HUES6 (cell line): Measurements from ENCODE around the gene HOXA3.

Experiments used
- H3K27ac ChIP-seq: 2 replicates; pipeline ENCODE4 v1.7.0; 2013; ENCODE audit warnings: low read depth, mild to moderate bottlenecking, low read length, inconsistent platforms
- H3K27me3 ChIP-seq: 2 replicates; pipeline ENCODE4 v1.6.1; 2013; ENCODE audit warnings: low read length; ENCODE audit not compliant: control insufficient read depth, insufficient read depth
- H3K36me3 ChIP-seq: 2 replicates; pipeline ENCODE4 v1.6.1; 2013; ENCODE audit warnings: low read length; ENCODE audit not compliant: control insufficient read depth, insufficient read depth
- H3K4me1 ChIP-seq: 2 replicates; pipeline ENCODE4 v1.6.1; 2013; ENCODE audit warnings: low read length; ENCODE audit not compliant: control insufficient read depth, insufficient read depth
- H3K4me3 ChIP-seq: 2 replicates; pipeline ENCODE4 v1.5.1; 2013; ENCODE audit warnings: low read depth, low read length
- H3K9ac ChIP-seq: one replicate; pipeline ENCODE4 v1.6.1; 2013; ENCODE audit warnings: mild to moderate bottlenecking, low read length
- H3K9me3 ChIP-seq: 2 replicates; pipeline ENCODE4 v1.6.1; 2013; ENCODE audit warnings: low read depth, low read length; ENCODE audit not compliant: control insufficient read depth, insufficient read depth

The HOXA3 gene

GRCh38 chr7:27117887-27118491 lies 34.4 kb downstream of the HOXA3 start:
- H3K27me3 ChIP-seq = peaks cover 98% of the 10 kb centered on the region
- H3K36me3 ChIP-seq = no peaks in the 10 kb centered on the region
- H3K4me3 ChIP-seq = peak overlapping the region; percentile 47; the same call in 1 of the 2 replicates
- H3K27ac ChIP-seq = no peak overlapping the region
- H3K4me1 ChIP-seq = peaks cover 25% of the 10 kb centered on the region; the same call in 1 of the 2 replicates
- peak overlapping the region; percentile 47 for H3K9ac ChIP-seq
- H3K9me3 ChIP-seq = no peaks in the 10 kb centered on the region

- peak overlapping the region; percentile 56 for H3K9ac ChIP-seq
- H3K4me1 ChIP-seq = peaks cover 20% of the 10 kb centered on the region; the same call in 1 of the 2 replicates
- H3K9me3 ChIP-seq = no peaks in the 10 kb centered on the region
- peak overlapping the region; percentile 47; the same call in 1 of the 2 replicates for H3K4me3 ChIP-seq
- no peak overlapping the region for H3K27ac ChIP-seq
- H3K36me3 ChIP-seq = no peaks in the 10 kb centered on the region
- peaks cover 98% of the 10 kb centered on the region for H3K27me3 ChIP-seq
Observed at GRCh38 chr7:27116962-27117886, 35.2 kb downstream of the HOXA3 start.

GRCh38 chr7:27116031-27116961 lies 36.1 kb downstream of the HOXA3 start:
- H3K27me3 ChIP-seq = peaks cover 98% of the 10 kb centered on the region

GRCh38 chr7:27115221-27116026 lies 37.0 kb downstream of the HOXA3 start:
- H3K9me3 ChIP-seq = no peaks in the 10 kb centered on the region
- H3K4me3 ChIP-seq = peak overlapping the region; percentile 47
- peaks cover 19% of the 10 kb centered on the region; the same call in 1 of the 2 replicates for H3K4me1 ChIP-seq
- H3K27ac ChIP-seq = no peak overlapping the region
- H3K36me3 ChIP-seq = no peaks in the 10 kb centered on the region
- peaks cover 98% of the 10 kb centered on the region for H3K27me3 ChIP-seq
- H3K9ac ChIP-seq = peak overlapping the region; percentile 79

More at GRCh38 chr7:27116031-27116961, 36.1 kb downstream of the HOXA3 start:
- Histone ChIP-seq H3K36me3 (no peaks in the 10 kb centered on the region), H3K9me3 (no peaks in the 10 kb centered on the region), H3K4me3 (peak overlapping the region; percentile 47; the same call in 1 of the 2 replicates), H3K27ac (no peak overlapping the region), H3K4me1 (peaks cover 18% of the 10 kb centered on the region; the same call in 1 of the 2 replicates), H3K9ac (peak overlapping the region; percentile 79)

- no peak overlapping the region for H3K27ac ChIP-seq
- H3K36me3 ChIP-seq = no peaks in the 10 kb centered on the region
- no peaks in the 10 kb centered on the region for H3K9me3 ChIP-seq
- H3K9ac ChIP-seq = no peak overlapping the region
- H3K4me3 ChIP-seq = peak overlapping the region; percentile 24; the same call in 1 of the 2 replicates
- H3K4me1 ChIP-seq = peaks cover 21% of the 10 kb centered on the region; the same call in 1 of the 2 replicates
- peaks cover 98% of the 10 kb centered on the region for H3K27me3 ChIP-seq
Observed at GRCh38 chr7:27114881-27115220, 37.5 kb downstream of the HOXA3 start.

- no peaks in the 10 kb centered on the region for H3K36me3 ChIP-seq
- peaks cover 98% of the 10 kb centered on the region for H3K27me3 ChIP-seq
- peak overlapping the region; percentile 29; the same call in 1 of the 2 replicates for H3K4me3 ChIP-seq
- H3K27ac ChIP-seq = no peak overlapping the region
- no peaks in the 10 kb centered on the region for H3K9me3 ChIP-seq
- H3K9ac ChIP-seq = peak overlapping the region; percentile 21
- H3K4me1 ChIP-seq = peaks cover 21% of the 10 kb centered on the region; the same call in 1 of the 2 replicates
Observed at GRCh38 chr7:27113991-27114769, 38.2 kb downstream of the HOXA3 start.

GRCh38 chr7:27112955-27113949 lies 39.1 kb downstream of the HOXA3 start:
- peaks cover 21% of the 10 kb centered on the region; the same call in 1 of the 2 replicates for H3K4me1 ChIP-seq
- H3K27me3 ChIP-seq = peaks cover 98% of the 10 kb centered on the region
- H3K9ac ChIP-seq = peak overlapping the region; percentile 43
- no peaks in the 10 kb centered on the region for H3K9me3 ChIP-seq
- H3K36me3 ChIP-seq = no peaks in the 10 kb centered on the region
- no peak overlapping the region for H3K27ac ChIP-seq
- H3K4me3 ChIP-seq = peak overlapping the region; percentile 54

GRCh38 chr7:27112361-27112760 lies 40.0 kb downstream of the HOXA3 start:
- Histone ChIP-seq H3K9me3 (no peaks in the 10 kb centered on the region), H3K4me1 (peaks cover 20% of the 10 kb centered on the region; the same call in 1 of the 2 replicates), H3K36me3 (no peaks in the 10 kb centered on the region), H3K9ac (no peak overlapping the region), H3K27ac (no peak overlapping the region), H3K4me3 (no peak overlapping the region; the same call in 1 of the 2 replicates), H3K27me3 (peaks cover 98% of the 10 kb centered on the region)
